ENCODE measurements around the gene CAMK1D. TPM values are rescaled to one million over a fixed set of nuclear protein-coding genes. Genes with fewer than 3 reads are reported as not detected.

The CAMK1D gene
- total and polyA plus RNA-seq, 2 of the 8 experiments (the other 6 are each of a cell fraction or from before 2014, with no cell fraction given) = 3.5 to 10.6 TPM

DNA sequence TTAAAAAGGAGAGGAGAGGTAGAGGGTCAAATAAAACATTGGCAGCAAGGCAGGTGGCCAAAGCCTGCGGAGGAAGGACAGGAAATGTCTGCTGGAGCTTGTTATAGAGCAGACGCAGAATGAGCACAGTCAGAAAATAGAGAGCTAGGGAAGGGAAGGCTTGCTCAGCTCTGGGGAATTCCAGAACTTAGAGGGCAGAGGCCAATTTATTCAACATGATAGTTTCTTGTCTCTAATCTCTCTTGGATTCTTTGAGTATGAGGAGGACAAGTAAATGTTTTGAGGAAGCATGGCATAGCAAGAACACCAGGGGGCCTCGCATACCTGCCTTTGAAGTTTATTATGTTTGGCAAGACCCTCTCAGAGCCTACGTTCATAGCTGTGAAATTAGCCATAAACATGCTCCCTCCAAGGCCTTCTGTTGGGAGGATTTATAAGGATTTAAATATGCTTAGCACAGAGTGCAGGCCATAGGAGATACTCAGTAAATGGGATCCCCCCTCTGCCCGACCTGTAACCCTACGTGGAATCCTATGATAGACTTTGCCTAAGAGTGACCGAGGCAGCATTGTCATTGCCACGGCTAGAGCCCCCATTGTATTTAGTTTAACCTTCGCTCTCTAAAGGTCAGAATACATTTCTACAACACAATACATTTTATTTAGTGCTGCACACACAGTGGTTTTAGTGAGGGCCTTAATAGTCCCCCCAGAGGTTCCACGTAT lies 358.3 kb downstream of the CAMK1D start (continued):
- TF ChIP-seq HDAC2 (IDR thresholded peaks at IDR 0.05; ENCODE audit: borderline replicate concordance in 1 of 2, low read depth in 2 of 2, low read length in 2 of 2) (no peak), CBX5 (IDR thresholded peaks at IDR 0.05; ENCODE audit: low read depth, low read length) (no peak)

All from H1 (cell line).